HL-60 (cell line): Measurements from ENCODE around the gene NAT14.

Source experiments
- DNase-seq, 2 experiments: peaks; one replicate each; pipeline ENCODE4 v3.0.0-alpha.2; 2010 to 2020; ENCODE audit warnings: low read depth in 1 of 2, low spot score in 1 of 2
- H3K27ac ChIP-seq: fragments of 250-450 bp; sonication (Bioruptor Pico); replicated peaks from 2 replicates; pipeline ENCODE4 v1.5.1; 2020; ENCODE audit warnings: mild to moderate bottlenecking, moderate library complexity
- H3K27me3 ChIP-seq: fragments of 250-450 bp; sonication (Bioruptor Pico); 2 replicates; pipeline ENCODE4 v1.5.1; 2021; ENCODE audit warnings: mild to moderate bottlenecking, moderate library complexity; ENCODE audit not compliant: insufficient read depth, poor library complexity, severe bottlenecking
- H3K4me3 ChIP-seq: replicated peaks from 2 replicates; pipeline ENCODE4 v1.5.1; 2011; ENCODE audit warnings: mild to moderate bottlenecking, control low read depth, low read length; ENCODE audit not compliant: insufficient read depth
- GABPA ChIP-seq: IDR thresholded peaks from 2 replicates; pipeline ENCODE4 v1.6.1; 2012; ENCODE audit warnings: low read depth
- POLR2AphosphoS5 ChIP-seq: IDR thresholded peaks from 2 replicates; pipeline ENCODE4 v1.6.1; 2012; ENCODE audit warnings: low read depth
- SPI1 ChIP-seq: IDR thresholded peaks from 2 replicates; pipeline ENCODE4 v1.6.1; 2012; ENCODE audit warnings: low read depth, mild to moderate bottlenecking, borderline replicate concordance
- long read RNA-seq: library from polyadenylated mRNA; unstranded; transcript quantifications from one replicate; pipeline ENCODE4 v2.0.0, GENCODE V29; 2020
- TF ChIP-seq, protein P1 (sequence below): IDR thresholded peaks from 2 replicates; pipeline ENCODE4 v1.6.1; 2012; ENCODE audit warnings: low read depth; ENCODE audit not compliant: insufficient replicate concordance
- TF ChIP-seq, protein P2 (sequence below): IDR thresholded peaks from one replicate; pipeline ENCODE4 v1.5.1; 2011; ENCODE audit warnings: low read length, control low read depth, inconsistent platforms; ENCODE audit not compliant: insufficient read depth

The NAT14 gene, protein sequence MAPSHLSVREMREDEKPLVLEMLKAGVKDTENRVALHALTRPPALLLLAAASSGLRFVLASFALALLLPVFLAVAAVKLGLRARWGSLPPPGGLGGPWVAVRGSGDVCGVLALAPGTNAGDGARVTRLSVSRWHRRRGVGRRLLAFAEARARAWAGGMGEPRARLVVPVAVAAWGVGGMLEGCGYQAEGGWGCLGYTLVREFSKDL
- long read RNA-seq, partial matches to known transcripts: 0 of 1 reads
- long read RNA-seq, other reads (novel, unspliced or antisense): 1 of 1 reads

DNA sequence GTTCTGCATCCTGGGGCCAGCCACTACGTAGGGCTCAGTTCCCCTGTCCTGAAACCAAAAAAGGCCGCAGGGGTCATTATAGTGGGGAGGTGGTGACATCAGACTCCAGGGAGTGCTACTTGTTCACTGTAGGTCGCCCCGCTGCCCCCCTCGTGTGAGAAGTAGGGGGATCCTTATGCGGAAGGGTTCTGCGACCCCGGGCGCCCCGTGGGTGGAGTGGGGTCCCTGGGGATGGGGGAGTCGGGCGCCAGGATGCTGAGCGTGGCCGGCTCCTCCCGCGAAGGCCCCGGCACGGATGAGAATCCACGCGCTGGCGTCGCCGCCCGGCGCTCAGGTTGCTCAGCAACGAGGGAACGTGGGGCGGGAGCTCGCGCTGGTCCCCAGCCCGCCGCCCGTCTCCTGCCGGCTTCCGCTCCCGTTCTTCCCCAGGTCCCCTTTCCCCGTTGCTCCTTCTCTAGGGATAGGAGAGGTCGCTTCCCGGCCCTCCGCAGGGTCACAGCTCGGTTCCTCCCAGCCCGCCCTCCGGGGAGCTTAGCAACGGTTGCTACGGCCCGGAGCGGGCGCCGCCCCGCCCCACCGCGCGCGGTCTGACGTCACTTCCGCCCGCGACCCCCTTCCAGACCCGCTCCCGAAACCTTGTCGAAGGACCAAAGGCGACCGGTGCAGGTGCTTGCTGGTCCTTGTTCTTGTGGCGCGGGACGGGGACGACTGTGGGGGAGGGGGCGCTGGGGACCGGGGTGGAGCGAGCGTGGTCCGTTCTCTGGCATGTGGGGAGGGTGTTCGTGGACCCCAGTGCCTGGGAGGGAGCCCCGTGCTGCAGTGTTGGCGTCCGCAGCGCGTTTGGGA lies at the start of gene NAT14:
Gene NAT14 (plus strand): TSS at position 596 of the 846 bp plus-strand sequence. CDS start 521 bp downstream, outside the sequence.
- H3K27me3 ChIP-seq: no peaks in the 10 kb centered on the region
- peak; percentile 19 to 79 for DNase-seq
- H3K4me3 ChIP-seq: peak within 1 kb of the TSS; percentile 61
- peak within 1 kb of the TSS; percentile 34 for H3K27ac ChIP-seq
- peak; percentile 47; the same call in 1 of the 2 replicates for TF ChIP-seq GABPA
- TF ChIP-seq POLR2AphosphoS5: peak; percentile 32; the same call in 1 of the 2 replicates
- TF ChIP-seq, protein P1, sequence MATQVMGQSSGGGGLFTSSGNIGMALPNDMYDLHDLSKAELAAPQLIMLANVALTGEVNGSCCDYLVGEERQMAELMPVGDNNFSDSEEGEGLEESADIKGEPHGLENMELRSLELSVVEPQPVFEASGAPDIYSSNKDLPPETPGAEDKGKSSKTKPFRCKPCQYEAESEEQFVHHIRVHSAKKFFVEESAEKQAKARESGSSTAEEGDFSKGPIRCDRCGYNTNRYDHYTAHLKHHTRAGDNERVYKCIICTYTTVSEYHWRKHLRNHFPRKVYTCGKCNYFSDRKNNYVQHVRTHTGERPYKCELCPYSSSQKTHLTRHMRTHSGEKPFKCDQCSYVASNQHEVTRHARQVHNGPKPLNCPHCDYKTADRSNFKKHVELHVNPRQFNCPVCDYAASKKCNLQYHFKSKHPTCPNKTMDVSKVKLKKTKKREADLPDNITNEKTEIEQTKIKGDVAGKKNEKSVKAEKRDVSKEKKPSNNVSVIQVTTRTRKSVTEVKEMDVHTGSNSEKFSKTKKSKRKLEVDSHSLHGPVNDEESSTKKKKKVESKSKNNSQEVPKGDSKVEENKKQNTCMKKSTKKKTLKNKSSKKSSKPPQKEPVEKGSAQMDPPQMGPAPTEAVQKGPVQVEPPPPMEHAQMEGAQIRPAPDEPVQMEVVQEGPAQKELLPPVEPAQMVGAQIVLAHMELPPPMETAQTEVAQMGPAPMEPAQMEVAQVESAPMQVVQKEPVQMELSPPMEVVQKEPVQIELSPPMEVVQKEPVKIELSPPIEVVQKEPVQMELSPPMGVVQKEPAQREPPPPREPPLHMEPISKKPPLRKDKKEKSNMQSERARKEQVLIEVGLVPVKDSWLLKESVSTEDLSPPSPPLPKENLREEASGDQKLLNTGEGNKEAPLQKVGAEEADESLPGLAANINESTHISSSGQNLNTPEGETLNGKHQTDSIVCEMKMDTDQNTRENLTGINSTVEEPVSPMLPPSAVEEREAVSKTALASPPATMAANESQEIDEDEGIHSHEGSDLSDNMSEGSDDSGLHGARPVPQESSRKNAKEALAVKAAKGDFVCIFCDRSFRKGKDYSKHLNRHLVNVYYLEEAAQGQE: no peak

DNA sequence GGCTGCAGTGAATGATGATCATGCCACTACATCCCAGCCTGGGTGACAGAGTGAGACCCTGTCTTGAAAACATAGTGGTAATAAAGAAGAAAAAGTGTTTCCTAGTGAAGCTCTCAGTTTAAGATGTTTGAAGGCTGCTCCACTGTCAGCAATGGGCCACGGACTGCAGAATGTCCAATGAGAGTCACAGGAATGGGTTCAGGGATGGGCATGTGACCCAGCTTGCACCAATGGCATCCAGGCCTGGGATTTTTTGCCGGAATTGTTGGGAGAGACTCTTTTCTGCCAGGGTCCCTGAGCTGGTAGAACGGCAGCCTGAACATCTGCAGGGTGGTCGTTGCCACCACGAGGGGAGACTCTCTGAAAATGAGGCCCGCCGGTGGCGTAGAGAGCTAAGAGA lies 48.1 kb upstream of the NAT14 start:
- Histone ChIP-seq H3K27ac (no peak overlapping the region), H3K4me3 (no peak overlapping the region), H3K27me3 (peaks cover 15% of the 10 kb centered on the region)
- DNase-seq: no peak
- TF ChIP-seq, protein P1: no peak
- no peak for TF ChIP-seq GABPA
- TF ChIP-seq SPI1: no peak
- TF ChIP-seq, protein P2, sequence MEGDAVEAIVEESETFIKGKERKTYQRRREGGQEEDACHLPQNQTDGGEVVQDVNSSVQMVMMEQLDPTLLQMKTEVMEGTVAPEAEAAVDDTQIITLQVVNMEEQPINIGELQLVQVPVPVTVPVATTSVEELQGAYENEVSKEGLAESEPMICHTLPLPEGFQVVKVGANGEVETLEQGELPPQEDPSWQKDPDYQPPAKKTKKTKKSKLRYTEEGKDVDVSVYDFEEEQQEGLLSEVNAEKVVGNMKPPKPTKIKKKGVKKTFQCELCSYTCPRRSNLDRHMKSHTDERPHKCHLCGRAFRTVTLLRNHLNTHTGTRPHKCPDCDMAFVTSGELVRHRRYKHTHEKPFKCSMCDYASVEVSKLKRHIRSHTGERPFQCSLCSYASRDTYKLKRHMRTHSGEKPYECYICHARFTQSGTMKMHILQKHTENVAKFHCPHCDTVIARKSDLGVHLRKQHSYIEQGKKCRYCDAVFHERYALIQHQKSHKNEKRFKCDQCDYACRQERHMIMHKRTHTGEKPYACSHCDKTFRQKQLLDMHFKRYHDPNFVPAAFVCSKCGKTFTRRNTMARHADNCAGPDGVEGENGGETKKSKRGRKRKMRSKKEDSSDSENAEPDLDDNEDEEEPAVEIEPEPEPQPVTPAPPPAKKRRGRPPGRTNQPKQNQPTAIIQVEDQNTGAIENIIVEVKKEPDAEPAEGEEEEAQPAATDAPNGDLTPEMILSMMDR: no peak
- TF ChIP-seq POLR2AphosphoS5: no peak

DNA sequence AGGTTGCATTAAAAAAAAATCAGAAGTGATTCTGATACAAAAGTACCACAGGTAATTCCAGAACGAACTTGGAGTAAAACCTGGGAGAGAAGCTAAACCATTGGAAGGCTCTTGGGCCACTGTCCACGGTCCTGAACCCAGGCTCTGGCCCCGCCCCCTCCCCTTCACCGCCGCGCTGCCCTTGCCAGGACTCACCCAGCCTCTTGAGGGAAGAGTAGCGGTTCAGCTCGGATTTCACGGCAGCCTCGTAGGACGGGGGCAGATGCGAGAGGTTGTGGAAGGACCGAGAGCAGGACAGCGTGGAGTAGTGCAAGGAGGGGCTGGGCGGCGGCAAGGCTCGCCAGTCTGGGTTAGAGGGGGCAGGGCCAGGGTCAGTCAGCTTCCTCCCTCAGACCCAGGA lies 47.6 kb upstream of the NAT14 start:
- peak in 1 of 2 experiments; percentile 49 for DNase-seq
- Histone ChIP-seq H3K27ac (no peak overlapping the region), H3K4me3 (no peak overlapping the region), H3K27me3 (peaks cover 17% of the 10 kb centered on the region)
- TF ChIP-seq, protein P1: peak; percentile 98
- no peak for TF ChIP-seq GABPA

DNA sequence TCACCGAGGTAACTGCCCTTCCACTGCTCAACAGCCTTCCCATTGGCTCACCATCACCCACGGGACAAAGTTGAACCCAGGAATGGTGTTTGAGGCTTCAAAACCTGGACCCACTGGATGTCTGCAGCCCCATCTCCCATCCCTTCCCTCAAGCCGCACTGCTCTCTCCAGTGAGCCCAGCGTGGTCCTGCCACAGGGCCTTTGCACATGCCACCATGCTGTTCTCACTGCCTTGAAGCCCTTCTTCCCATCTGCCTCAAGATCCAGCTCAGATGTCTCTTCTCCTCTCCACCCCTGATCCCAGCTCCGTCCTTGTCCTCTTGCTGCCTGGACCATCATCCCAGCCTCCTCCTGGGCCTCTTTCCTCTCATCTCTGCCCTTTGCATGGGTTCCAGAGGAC lies 45.9 kb upstream of the NAT14 start:
- no peak overlapping the region for H3K4me3 ChIP-seq
- no peak for DNase-seq
- TF ChIP-seq, protein P2: no peak
- TF ChIP-seq, protein P1: no peak
- TF ChIP-seq POLR2AphosphoS5: no peak
- TF ChIP-seq GABPA: no peak
- TF ChIP-seq SPI1: no peak
- H3K27me3 ChIP-seq: peaks cover 26% of the 10 kb centered on the region
- H3K27ac ChIP-seq: no peak overlapping the region
